HFFc6 (cell line): ENCODE results near the gene UBASH3A. TPM values are rescaled to one million over a fixed set of nuclear protein-coding genes. Genes with fewer than 3 reads are reported as not detected.

ENCODE experiments used
- DNase-seq: peaks from one replicate; pipeline ENCODE4 v3.0.0-alpha.2; 2018
- H3K27ac Mint-ChIP-seq: 2 replicates; pipeline ENCODE4 v1.8.0; 2020; ENCODE audit warnings: mild to moderate bottlenecking, mixed read lengths
- H3K27me3 Mint-ChIP-seq: 2 replicates; pipeline ENCODE4 v1.8.0; 2021; ENCODE audit warnings: mild to moderate bottlenecking, moderate library complexity, mixed read lengths; ENCODE audit not compliant: insufficient read depth
- H3K36me3 Mint-ChIP-seq: 2 replicates; pipeline ENCODE4 v1.8.0; 2021; ENCODE audit warnings: low read depth, mixed read lengths
- H3K4me1 Mint-ChIP-seq: 2 replicates; pipeline ENCODE4 v1.8.0; 2020; ENCODE audit warnings: low read depth, mixed read lengths
- H3K4me3 Mint-ChIP-seq: 2 replicates; pipeline ENCODE4 v1.8.0; 2020; ENCODE audit warnings: mild to moderate bottlenecking, moderate library complexity, mixed read lengths
- H3K9me3 Mint-ChIP-seq: 2 replicates; pipeline ENCODE4 v1.8.0; 2020; ENCODE audit warnings: mild to moderate bottlenecking, mixed read lengths
- CTCF ChIP-seq: fragments of 200-600 bp; sonication (generic); IDR thresholded peaks from 2 replicates; pipeline ENCODE4 v1.5.0; 2021; ENCODE audit warnings: antibody characterized with exemption, mild to moderate bottlenecking
- total RNA-seq, 6 experiments: library from RNA; stranded (reverse); fragmentation: NEBNext Ultra II Directional; extraction: Animal tissue kit (Norgen Biotek cat#: 25700); gene quantifications; 2 replicates in 1 of 6; 3 replicates in 5 of 6; pipeline ENCODE4 v1.2.3, GENCODE V29; 2021

Gene UBASH3A
- total RNA-seq, 6 experiments from 2014 or later: not detected

DNA sequence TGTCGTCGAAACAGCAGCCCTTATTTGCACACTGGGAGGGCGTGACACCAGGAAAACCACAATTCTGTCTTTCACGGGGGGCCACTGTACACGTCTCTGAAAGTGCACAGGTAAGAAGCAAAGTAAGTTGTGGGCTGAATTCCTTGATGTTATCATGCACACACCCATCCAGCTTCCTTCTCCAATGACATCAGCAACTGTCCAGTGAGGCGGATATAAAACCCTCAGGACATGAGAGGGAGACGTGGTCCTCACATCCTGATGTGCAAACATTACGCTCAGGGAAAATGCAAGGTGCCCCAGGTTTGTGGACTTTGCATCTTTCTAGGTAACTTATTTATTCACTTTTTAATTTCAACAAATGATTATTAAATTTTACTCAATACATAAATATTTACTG, 40.4 kb upstream of the UBASH3A start:
- TF ChIP-seq CTCF: no peak
- no peaks in the 10 kb centered on the region; the same call in 1 of the 2 replicates for H3K36me3 Mint-ChIP-seq
- DNase-seq: no peak
- H3K27me3 Mint-ChIP-seq: no peaks in the 10 kb centered on the region; the same call in 1 of the 2 replicates
- H3K27ac Mint-ChIP-seq: no peak overlapping the region
- no peak overlapping the region for H3K4me3 Mint-ChIP-seq
- H3K9me3 Mint-ChIP-seq: peaks cover 71% of the 10 kb centered on the region
- no peaks in the 10 kb centered on the region for H3K4me1 Mint-ChIP-seq

DNA sequence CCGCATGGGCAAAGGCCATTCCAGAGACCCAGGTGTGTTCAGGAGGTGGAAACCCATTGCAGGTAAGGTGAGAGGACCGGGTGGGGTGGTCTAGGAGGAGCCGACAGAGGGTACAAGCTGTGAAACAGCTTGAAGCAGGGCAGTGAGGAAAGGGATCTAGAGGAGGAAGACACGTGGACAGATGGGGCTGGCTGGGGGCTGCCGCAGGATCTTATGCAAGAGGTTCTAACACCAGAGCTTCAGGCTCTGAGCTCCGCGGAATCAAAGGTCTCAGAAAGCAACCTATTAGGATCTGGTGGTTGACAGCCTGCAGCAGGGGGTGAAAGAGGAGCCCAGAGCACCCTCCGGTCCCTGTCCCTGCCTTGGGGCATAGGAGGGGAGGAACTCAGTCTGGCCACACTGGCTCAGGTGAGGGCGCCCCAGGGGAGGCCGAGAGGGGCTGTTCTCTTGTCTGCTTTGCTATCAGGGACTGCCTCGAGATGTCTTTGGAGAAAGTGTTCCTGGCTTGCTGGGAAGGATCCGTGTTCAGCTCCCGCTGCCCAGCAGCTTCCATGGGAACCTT, 39.3 kb upstream of the UBASH3A start:
- Mint-ChIP-seq H3K36me3 (no peaks in the 10 kb centered on the region; the same call in 1 of the 2 replicates), H3K4me3 (no peak overlapping the region), H3K4me1 (no peaks in the 10 kb centered on the region), H3K9me3 (peaks cover 67% of the 10 kb centered on the region), H3K27me3 (no peaks in the 10 kb centered on the region; the same call in 1 of the 2 replicates), H3K27ac (no peak overlapping the region)
- no peak for TF ChIP-seq CTCF
- DNase-seq: no peak

GRCh38 chr21:42365770-42366169, 37.9 kb upstream of the UBASH3A start:
- Mint-ChIP-seq H3K27me3 (no peaks in the 10 kb centered on the region; the same call in 1 of the 2 replicates), H3K4me1 (no peaks in the 10 kb centered on the region), H3K4me3 (no peak overlapping the region), H3K36me3 (peaks cover 2% of the 10 kb centered on the region), H3K9me3 (peaks cover 61% of the 10 kb centered on the region), H3K27ac (no peak overlapping the region)
- TF ChIP-seq CTCF: no peak
- DNase-seq: no peak

GRCh38 chr21:42366292-42367010, 37.3 kb upstream of the UBASH3A start, which contains the start of gene TFF1:
Gene TFF1 (minus strand): TSS chr21:42366535. CDS start chr21:42366495, 40 bp downstream.
- H3K4me1 Mint-ChIP-seq: no peaks in the 10 kb centered on the region
- no peak within 1 kb of the TSS for H3K4me3 Mint-ChIP-seq
- TF ChIP-seq CTCF: no peak
- H3K9me3 Mint-ChIP-seq: peaks cover 61% of the 10 kb centered on the region
- H3K27ac Mint-ChIP-seq: no peak within 1 kb of the TSS
- no peaks in the 10 kb centered on the region; the same call in 1 of the 2 replicates for H3K27me3 Mint-ChIP-seq
- H3K36me3 Mint-ChIP-seq: peaks cover 9% of the 10 kb centered on the region
- no peak for DNase-seq

DNA sequence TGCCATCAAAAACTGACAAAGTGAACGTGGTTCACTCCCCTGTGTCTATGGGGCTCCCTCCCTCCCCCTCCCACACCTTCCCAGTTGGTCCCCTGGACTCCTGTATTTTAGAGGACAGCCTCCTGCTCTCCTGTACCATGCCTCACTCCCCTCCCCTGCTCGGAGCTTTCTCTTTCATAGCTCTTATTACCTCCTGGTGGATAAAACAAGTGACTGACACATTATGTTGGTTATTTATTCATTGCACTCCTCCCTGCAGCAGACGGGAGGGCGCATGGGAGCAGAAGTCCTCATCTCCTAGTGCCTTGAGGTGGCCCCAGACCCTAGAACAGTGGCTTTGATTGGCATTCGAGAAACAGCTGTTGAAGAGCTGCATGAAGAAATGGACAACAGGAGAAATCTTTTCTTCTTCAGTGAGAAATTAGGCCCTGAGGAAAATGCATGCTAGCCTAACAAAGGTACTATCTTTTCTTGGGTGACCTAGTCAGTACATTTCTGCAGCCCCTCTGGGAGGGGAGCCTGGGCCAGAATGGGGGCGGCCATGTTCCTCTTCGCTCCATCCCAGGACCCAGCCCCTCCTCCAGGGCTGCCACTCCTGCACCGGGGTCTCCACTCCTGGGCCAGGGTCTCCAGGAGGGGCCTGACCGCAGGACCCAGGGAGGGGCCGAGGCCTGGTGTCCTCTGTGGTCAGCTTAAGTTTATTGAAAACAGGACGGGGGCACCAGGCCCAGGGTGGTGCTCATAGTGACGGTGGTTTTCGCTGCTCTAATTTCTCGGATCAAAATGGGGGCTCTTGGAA, 36.1 kb upstream of the UBASH3A start:
- no peak for DNase-seq
- no peaks in the 10 kb centered on the region; the same call in 1 of the 2 replicates for H3K27me3 Mint-ChIP-seq
- no peak overlapping the region for H3K4me3 Mint-ChIP-seq
- peaks cover 62% of the 10 kb centered on the region for H3K9me3 Mint-ChIP-seq
- no peak overlapping the region for H3K27ac Mint-ChIP-seq
- no peak for TF ChIP-seq CTCF
- no peaks in the 10 kb centered on the region for H3K4me1 Mint-ChIP-seq
- H3K36me3 Mint-ChIP-seq: peaks cover 12% of the 10 kb centered on the region
